Measurements from ENCODE around the gene FAT4. TPM values are rescaled to one million over a fixed set of nuclear protein-coding genes. Genes with fewer than 3 reads are reported as not detected.

FAT4 gene
- total and polyA plus RNA-seq, 9 donors = 3.8 to 14.2 (median 10.7) TPM

DNA sequence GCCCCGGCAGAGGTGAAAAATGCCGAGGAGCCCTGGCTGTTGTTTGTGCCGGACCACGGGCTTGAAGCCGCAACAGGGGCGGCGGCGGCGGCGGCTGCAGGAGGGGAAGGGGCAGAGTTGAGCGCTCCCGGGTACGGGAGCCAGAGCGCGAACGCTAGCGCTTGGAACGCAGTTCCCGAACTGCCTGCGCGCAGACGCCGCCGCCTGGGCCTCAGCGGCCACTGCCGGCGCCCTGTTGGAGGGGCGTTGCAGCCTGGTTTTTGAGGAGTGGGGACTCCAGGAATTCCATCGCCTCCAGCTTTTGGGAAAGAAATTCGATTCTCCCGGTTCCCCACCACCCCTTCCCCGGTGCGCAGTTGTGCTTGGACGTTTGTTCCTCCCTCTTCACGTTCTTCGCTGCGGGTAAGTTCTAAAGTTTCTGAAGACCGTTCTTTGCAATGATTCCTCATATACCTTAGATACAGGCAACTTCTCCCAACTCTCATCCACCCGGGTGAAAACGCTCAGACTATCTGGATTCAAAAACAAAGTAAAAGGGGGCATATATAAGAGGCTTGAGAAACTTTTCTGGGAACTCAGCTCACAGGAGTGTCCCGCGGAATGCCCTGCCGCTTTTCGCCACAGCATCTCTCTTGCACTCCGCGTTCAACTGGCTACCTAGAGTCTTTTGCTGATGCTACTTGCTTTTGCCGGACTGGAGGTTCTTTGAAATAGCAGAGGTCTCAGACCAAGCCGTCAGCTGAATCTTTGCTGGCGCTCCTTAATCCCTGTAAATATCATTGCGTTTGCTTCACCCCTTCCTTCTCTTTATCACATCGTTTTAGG lies 1.0 kb downstream of the FAT4 start:
- 0 to 1% (median 0%) methylated on average over 51 of the region's 51 CpGs for WGBS, 3 donors

DNA sequence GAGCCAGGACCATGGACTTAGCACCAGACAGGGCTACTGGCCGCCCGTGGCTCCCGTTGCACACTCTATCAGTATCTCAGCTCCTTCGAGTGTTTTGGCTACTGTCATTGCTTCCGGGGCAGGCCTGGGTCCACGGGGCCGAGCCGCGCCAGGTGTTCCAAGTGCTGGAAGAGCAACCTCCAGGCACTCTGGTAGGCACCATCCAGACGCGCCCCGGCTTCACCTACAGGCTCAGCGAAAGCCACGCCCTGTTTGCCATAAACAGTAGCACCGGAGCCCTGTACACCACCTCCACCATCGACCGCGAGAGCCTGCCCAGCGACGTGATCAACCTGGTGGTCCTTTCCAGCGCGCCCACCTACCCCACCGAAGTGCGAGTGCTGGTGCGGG lies 1.6 kb downstream of the FAT4 start:
- peak in 3 of 5 donors; percentile 29 to 51 (median 41) for DNase-seq
- peaks cover 11% of the 10 kb centered on the region for H3K4me1 ChIP-seq (ENCODE audit: insufficient read depth)

More for the DNA sequence above, 1.0 kb downstream of the FAT4 start:
- H3K4me1 ChIP-seq (ENCODE audit: insufficient read depth) = peaks cover 11% of the 10 kb centered on the region
- H3K27me3 ChIP-seq = no peaks in the 10 kb centered on the region
- no peaks in the 10 kb centered on the region for H3K9me3 ChIP-seq
- intact Hi-C loops (cut with DNase I) = loop anchor here in 1 of 4 donors (10.0 kb wide), 1 partner anchor 439 kb away; no protein-coding TSS in a partner anchor
- peak; percentile 42 to 73 (median 66) for DNase-seq
- peak overlapping the region; percentile 76 for H3K4me3 ChIP-seq
- peak overlapping the region; percentile 87 to 92 for H3K27ac ChIP-seq
- H3K36me3 ChIP-seq = no peaks in the 10 kb centered on the region
- TF ChIP-seq CTCF (IDR thresholded peaks at IDR 0.05) (no peak), POLR2A (IDR thresholded peaks at IDR 0.05) (no peak), EP300 (IDR thresholded peaks at IDR 0.05) (no peak)

GRCh38 chr4:125316791-125317524 lies 2.2 kb downstream of the FAT4 start:
- 1% methylated on average over 61 to 66 of the region's 66 CpGs for WGBS, 3 donors
- Histone ChIP-seq H3K36me3 (no peaks in the 10 kb centered on the region), H3K27ac (peak overlapping the region in 1 of 2 donors; percentile 92), H3K27me3 (no peaks in the 10 kb centered on the region), H3K4me3 (peak overlapping the region; percentile 76), H3K4me1 (ENCODE audit: insufficient read depth) (peaks cover 11% of the 10 kb centered on the region), H3K9me3 (no peaks in the 10 kb centered on the region)
- intact Hi-C loops (cut with DNase I) = loop anchor here in 1 of 4 donors (10.0 kb wide), 1 partner anchor 438 kb away; no protein-coding TSS in a partner anchor
- DNase-seq = peak; percentile 22 to 53 (median 43)
- TF ChIP-seq EP300 (IDR thresholded peaks at IDR 0.05) (no peak), POLR2A (IDR thresholded peaks at IDR 0.05) (no peak), CTCF (IDR thresholded peaks at IDR 0.05) (no peak)

More for the DNA sequence above, 1.6 kb downstream of the FAT4 start:
- Histone ChIP-seq H3K9me3 (no peaks in the 10 kb centered on the region), H3K36me3 (no peaks in the 10 kb centered on the region), H3K4me3 (peak overlapping the region; percentile 76), H3K27me3 (no peaks in the 10 kb centered on the region), H3K27ac (peak overlapping the region in 1 of 2 donors; percentile 92)
- WGBS, 3 donors = 0 to 1% (median 1%) methylated on average over 25 of the region's 25 CpGs
- TF ChIP-seq EP300 (IDR thresholded peaks at IDR 0.05) (no peak), CTCF (IDR thresholded peaks at IDR 0.05) (no peak), POLR2A (IDR thresholded peaks at IDR 0.05) (no peak)
- intact Hi-C loops (cut with DNase I) = loop anchor here in 1 of 4 donors (10.0 kb wide), 1 partner anchor 438 kb away; no protein-coding TSS in a partner anchor

- H3K9me3 ChIP-seq = no peaks in the 10 kb centered on the region
- intact Hi-C loops (cut with DNase I) = loop anchor here in 1 of 4 donors (10.0 kb wide), 1 partner anchor 437 kb away; no protein-coding TSS in a partner anchor
- H3K27ac ChIP-seq = no peak overlapping the region
- DNase-seq = peak in 4 of 5 donors; percentile 23 to 66 (median 37)
- H3K4me3 ChIP-seq = peak overlapping the region; percentile 76
- H3K4me1 ChIP-seq (ENCODE audit: insufficient read depth) = peaks cover 13% of the 10 kb centered on the region
- no peaks in the 10 kb centered on the region for H3K36me3 ChIP-seq
- no peaks in the 10 kb centered on the region for H3K27me3 ChIP-seq
- 6 to 8% (median 7%) methylated on average over 23 of the region's 23 CpGs for WGBS, 3 donors
- no peak for TF ChIP-seq POLR2A (IDR thresholded peaks at IDR 0.05)
- no peak for TF ChIP-seq CTCF (IDR thresholded peaks at IDR 0.05)
- TF ChIP-seq EP300 (IDR thresholded peaks at IDR 0.05) = no peak
These were observed 2.7 kb downstream of the FAT4 start for GRCh38 chr4:125317525-125317877.
